GM10847 (cell line): ENCODE data around the gene THSD4.

Experiments used
- POLR2A ChIP-seq: IDR thresholded peaks from 2 replicates; pipeline ENCODE4 v1.6.1; 2011; ENCODE audit not compliant: insufficient read length; ENCODE audit errors: extremely low read depth

THSD4 gene

GRCh38 chr15:71444866-71445590 lies 329.8 kb downstream of the THSD4 start:
- no peak for TF ChIP-seq POLR2A

GRCh38 chr15:71447328-71448250 lies 332.3 kb downstream of the THSD4 start:
- TF ChIP-seq POLR2A = no peak

GRCh38 chr15:71448688-71449114 lies 333.4 kb downstream of the THSD4 start:
- TF ChIP-seq POLR2A = no peak

GRCh38 chr15:71449363-71449762 lies 334.1 kb downstream of the THSD4 start:
- TF ChIP-seq POLR2A = no peak

GRCh38 chr15:71449956-71450355 lies 334.7 kb downstream of the THSD4 start:
- TF ChIP-seq POLR2A = no peak

- no peak for TF ChIP-seq POLR2A
Observed at GRCh38 chr15:71451130-71451529, 335.9 kb downstream of the THSD4 start.

- TF ChIP-seq POLR2A = no peak
Observed at GRCh38 chr15:71452893-71453292, 337.6 kb downstream of the THSD4 start.

- TF ChIP-seq POLR2A = no peak
Observed at GRCh38 chr15:71454462-71454996, 339.3 kb downstream of the THSD4 start.

- TF ChIP-seq POLR2A = no peak
Observed at GRCh38 chr15:71455107-71455506, 339.8 kb downstream of the THSD4 start.

- no peak for TF ChIP-seq POLR2A
Observed at GRCh38 chr15:71455878-71456277, 340.6 kb downstream of the THSD4 start.

- TF ChIP-seq POLR2A = no peak
Observed at GRCh38 chr15:71456362-71456761, 341.1 kb downstream of the THSD4 start.

GRCh38 chr15:71456811-71457210 lies 341.5 kb downstream of the THSD4 start:
- no peak for TF ChIP-seq POLR2A

GRCh38 chr15:71458089-71458660 lies 342.9 kb downstream of the THSD4 start:
- no peak for TF ChIP-seq POLR2A

GRCh38 chr15:71461748-71462147 lies 346.5 kb downstream of the THSD4 start:
- no peak for TF ChIP-seq POLR2A

GRCh38 chr15:71462638-71463037 lies 347.4 kb downstream of the THSD4 start:
- TF ChIP-seq POLR2A = no peak
